Esophagus muscularis mucosa (tissue), 4 donors: ENCODE measurements around the gene COG5. TPM values are rescaled to one million over a fixed set of nuclear protein-coding genes. Genes with fewer than 3 reads are reported as not detected.
A peak's percentile ranks its signal among the peaks of the same experiment; 100 is the strongest.

ENCODE experiments used
- DNase-seq: peaks from one replicate; pipeline ENCODE4 v3.0.0-alpha.2; 2017; ENCODE audit errors: extremely low spot score
- H3K27ac ChIP-seq, 4 donors: fragments of 200-600 bp; sonication (generic); replicated peaks in 1 of 4; 1 replicate in 3 of 4; 2 replicates in 1 of 4; pipeline ENCODE4 v1.5.1; 2016 to 2019; ENCODE audit warnings: mild to moderate bottlenecking in 1 of 4
- H3K27me3 ChIP-seq, 4 donors: fragments of 200-600 bp; sonication (generic); one replicate each; pipeline versions ENCODE4 v1.5.1 to v1.6.0; 2016 to 2019
- H3K36me3 ChIP-seq, 4 donors: fragments of 200-600 bp; sonication (generic); one replicate each; pipeline ENCODE4 v1.5.1; 2016 to 2019
- H3K4me1 ChIP-seq, 4 donors: fragments of 200-600 bp; sonication (generic); one replicate each; pipeline ENCODE4 v1.5.1; 2016 to 2019
- H3K4me3 ChIP-seq, 4 donors: fragments of 200-600 bp; sonication (generic); 1 replicate in 2 of 4; 2 replicates in 2 of 4; pipeline ENCODE4 v1.5.1; 2016 to 2019; ENCODE audit warnings: mild to moderate bottlenecking in 4 of 4, moderate library complexity in 1 of 4
- H3K9me3 ChIP-seq, 4 donors: fragments of 200-600 bp; sonication (generic); 1 replicate in 3 of 4; 2 replicates in 1 of 4; pipeline ENCODE4 v1.5.1; 2016 to 2019
- CTCF ChIP-seq, 3 experiments: fragments of 200-600 bp in 2 of 3; fragments of 450-650 bp in 1 of 3; sonication (generic) in 2 of 3; IDR thresholded peaks; one replicate each; pipeline ENCODE4 v1.5.1; 2017 to 2019; ENCODE audit warnings: antibody characterized with exemption in 3 of 3, mild to moderate bottlenecking in 2 of 3, moderate library complexity in 1 of 3
- EP300 ChIP-seq: sonication (generic); formaldehyde crosslinking; IDR thresholded peaks from one replicate; pipeline ENCODE4 v1.6.1; 2017; ENCODE audit warnings: antibody characterized with exemption
- POLR2A ChIP-seq: fragments of 450-650 bp; IDR thresholded peaks from one replicate; pipeline ENCODE4 v1.6.1; 2017; ENCODE audit warnings: antibody characterized with exemption, moderate library complexity, mild to moderate bottlenecking, low read depth
- POLR2AphosphoS5 ChIP-seq, 2 donors: sonication (generic); formaldehyde crosslinking; IDR thresholded peaks; one replicate each; pipeline ENCODE4 v1.6.1; 2017; ENCODE audit warnings: antibody characterized with exemption in 2 of 2
- WGBS: methylation state at CpG from one replicate; pipeline ENCODE4 v1.1.5; 2018; 5-methylcytosine and 5-hydroxymethylcytosine counted together
- intact Hi-C: fragments of 100-400 bp; cut with DNase I; formaldehyde crosslinking; loops from one replicate; pipeline ENCODE4 v1.15.1; 2023
- total RNA-seq, 4 donors: library from RNA; depleted of rRNA; stranded (reverse); fragments of >200 nt; gene quantifications; one replicate each; pipeline versions ENCODE4 v1.1.0 to v1.2.1, GENCODE V29; 2016

COG5 gene
- total RNA-seq, 4 donors from 2014 or later, result 20.3 to 33.4 (median 24.9) TPM

DNA sequence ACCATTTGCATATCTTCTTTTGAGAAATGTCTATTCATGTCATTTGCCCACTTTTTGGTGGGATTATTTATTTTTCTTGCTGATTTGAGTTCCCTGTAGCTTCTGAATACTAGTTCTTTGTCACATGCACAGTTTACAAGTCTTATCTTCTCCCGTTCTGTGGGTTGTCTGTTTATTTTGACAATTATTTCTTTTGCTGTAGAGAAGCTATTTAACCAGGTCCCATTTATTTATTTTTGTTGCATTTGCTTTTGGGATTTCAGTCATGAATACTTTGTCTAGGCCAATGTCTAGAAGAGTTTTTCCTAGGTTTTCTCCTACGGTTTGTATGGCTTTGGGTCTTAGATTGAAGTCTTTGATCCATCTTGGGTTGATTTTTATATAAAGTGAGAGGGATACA, 60.9 kb downstream of the COG5 start:
- peaks cover 0 to 10% (median 6%) of the 10 kb centered on the region in 4 donors for H3K4me1 ChIP-seq
- TF ChIP-seq POLR2AphosphoS5 (IDR thresholded peaks at IDR 0.05), result no peak
- no peak for TF ChIP-seq CTCF (IDR thresholded peaks at IDR 0.05)
- TF ChIP-seq POLR2A, result no peak
- TF ChIP-seq EP300, result no peak
- 85% methylated on average over 2 of the region's 2 CpGs for WGBS
- H3K36me3 ChIP-seq, result peaks cover 0 to 4% (median 0%) of the 10 kb centered on the region in 4 donors
- DNase-seq, result no peak
- intact Hi-C loops, result no loop called here
- no peaks in the 10 kb centered on the region for H3K27me3 ChIP-seq
- no peak overlapping the region for H3K27ac ChIP-seq
- H3K9me3 ChIP-seq, result no peaks in the 10 kb centered on the region
- no peak overlapping the region for H3K4me3 ChIP-seq

DNA sequence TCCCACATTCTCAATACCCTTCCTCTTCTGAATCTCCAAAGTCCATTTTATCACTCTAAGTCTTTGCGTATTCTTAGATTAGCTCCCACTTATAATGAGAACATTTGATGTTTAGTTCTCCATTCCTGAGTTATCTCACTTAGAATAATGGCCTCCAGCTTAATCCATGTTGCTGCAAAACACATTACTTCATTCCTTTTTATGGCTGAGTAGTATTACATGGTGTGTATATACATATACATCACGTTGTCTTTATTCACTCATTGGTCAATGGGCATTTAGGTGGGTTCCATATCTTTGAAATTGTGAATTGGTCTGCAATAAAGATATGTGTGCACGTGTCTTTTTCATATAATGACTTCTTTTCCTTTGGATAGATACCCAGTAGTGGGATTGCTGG, 61.6 kb downstream of the COG5 start:
- H3K27me3 ChIP-seq, result no peaks in the 10 kb centered on the region
- peaks cover 0 to 4% (median 0%) of the 10 kb centered on the region in 4 donors for H3K36me3 ChIP-seq
- intact Hi-C loops, result no loop called here
- TF ChIP-seq POLR2AphosphoS5 (IDR thresholded peaks at IDR 0.05), result no peak
- TF ChIP-seq EP300, result no peak
- TF ChIP-seq CTCF (IDR thresholded peaks at IDR 0.05), result no peak
- TF ChIP-seq POLR2A, result no peak
- H3K4me3 ChIP-seq, result no peak overlapping the region
- no peak overlapping the region for H3K27ac ChIP-seq
- 96% methylated on average over 3 of the region's 3 CpGs for WGBS
- DNase-seq, result no peak
- H3K9me3 ChIP-seq, result no peaks in the 10 kb centered on the region
- peaks cover 0 to 10% (median 6%) of the 10 kb centered on the region in 4 donors for H3K4me1 ChIP-seq

DNA sequence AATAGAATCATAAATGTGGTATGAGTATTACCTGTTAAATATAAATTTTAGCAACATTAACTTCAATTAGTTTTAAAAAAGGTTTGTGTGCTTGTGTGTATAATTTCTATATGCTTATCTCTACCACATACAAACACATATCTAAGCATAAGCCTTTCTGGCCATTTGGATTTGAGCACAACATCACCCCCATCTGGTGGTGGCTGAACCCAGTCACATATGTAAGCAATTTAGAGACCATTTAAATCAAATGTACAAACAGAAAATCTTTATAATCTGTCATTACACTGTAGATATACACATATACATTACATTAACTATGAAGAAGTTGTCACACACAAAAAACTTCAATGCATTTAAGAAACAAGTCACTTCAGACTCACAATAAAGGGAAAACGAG, 62.1 kb downstream of the COG5 start:
- TF ChIP-seq EP300 (no peak), POLR2A (no peak), CTCF (IDR thresholded peaks at IDR 0.05) (peak in 2 of 3 experiments; percentile 18 to 21), POLR2AphosphoS5 (IDR thresholded peaks at IDR 0.05) (no peak)
- intact Hi-C loops, result no loop called here
- Histone ChIP-seq H3K4me3 (no peak overlapping the region), H3K27me3 (no peaks in the 10 kb centered on the region), H3K27ac (no peak overlapping the region), H3K36me3 (peaks cover 0 to 4% (median 0%) of the 10 kb centered on the region in 4 donors), H3K4me1 (peaks cover 0 to 6% (median 5%) of the 10 kb centered on the region in 4 donors), H3K9me3 (no peaks in the 10 kb centered on the region)
- DNase-seq, result no peak
- WGBS, result 67% methylated on average over 1 of the region's 1 CpG

- 90% methylated on average over 4 of the region's 4 CpGs for WGBS
- Histone ChIP-seq H3K4me1 (peaks cover 0 to 5% (median 0%) of the 10 kb centered on the region in 4 donors), H3K27ac (no peak overlapping the region), H3K4me3 (no peak overlapping the region), H3K36me3 (no peaks in the 10 kb centered on the region), H3K9me3 (no peaks in the 10 kb centered on the region), H3K27me3 (no peaks in the 10 kb centered on the region)
- DNase-seq, result no peak
- no peak for TF ChIP-seq EP300
- TF ChIP-seq POLR2A, result no peak
- no peak for TF ChIP-seq CTCF (IDR thresholded peaks at IDR 0.05)
- no peak for TF ChIP-seq POLR2AphosphoS5 (IDR thresholded peaks at IDR 0.05)
- intact Hi-C loops, result no loop called here
Measured at GRCh38 chr7:107499731-107500130, 64.0 kb downstream of the COG5 start.

- Histone ChIP-seq H3K27ac (no peak overlapping the region), H3K27me3 (no peaks in the 10 kb centered on the region), H3K4me3 (no peak overlapping the region), H3K9me3 (no peaks in the 10 kb centered on the region), H3K4me1 (no peaks in the 10 kb centered on the region), H3K36me3 (no peaks in the 10 kb centered on the region)
- no peak for TF ChIP-seq CTCF (IDR thresholded peaks at IDR 0.05)
- TF ChIP-seq EP300, result no peak
- no peak for TF ChIP-seq POLR2A
- TF ChIP-seq POLR2AphosphoS5 (IDR thresholded peaks at IDR 0.05), result no peak
- intact Hi-C loops, result no loop called here
- no peak for DNase-seq
Measured at GRCh38 chr7:107495516-107495915, 68.2 kb downstream of the COG5 start.
